H54 (cell line): ENCODE measurements around the gene BEST4.
"Not testable (repeated sequence)": the region's sequence is repeated elsewhere in the genome, so short reads cannot be mapped to it uniquely, and the experiment has no call there.

Experiments used
- DNase-seq: peaks from one replicate; pipeline ENCODE4 v3.0.0; 2011; ENCODE audit warnings: low spot score, mixed read lengths; ENCODE audit not compliant: insufficient read length
- FAIRE-seq: peaks from 3 replicates; lab custom pipeline; 2011; peaks lifted over from hg19 to GRCh38; lab: Jason Lieb, UNC
- POLR2A ChIP-seq: IDR thresholded peaks from 2 replicates; pipeline ENCODE4 v1.6.1; 2011; ENCODE audit warnings: low read depth, mild to moderate bottlenecking, low read length

Gene BEST4

DNA sequence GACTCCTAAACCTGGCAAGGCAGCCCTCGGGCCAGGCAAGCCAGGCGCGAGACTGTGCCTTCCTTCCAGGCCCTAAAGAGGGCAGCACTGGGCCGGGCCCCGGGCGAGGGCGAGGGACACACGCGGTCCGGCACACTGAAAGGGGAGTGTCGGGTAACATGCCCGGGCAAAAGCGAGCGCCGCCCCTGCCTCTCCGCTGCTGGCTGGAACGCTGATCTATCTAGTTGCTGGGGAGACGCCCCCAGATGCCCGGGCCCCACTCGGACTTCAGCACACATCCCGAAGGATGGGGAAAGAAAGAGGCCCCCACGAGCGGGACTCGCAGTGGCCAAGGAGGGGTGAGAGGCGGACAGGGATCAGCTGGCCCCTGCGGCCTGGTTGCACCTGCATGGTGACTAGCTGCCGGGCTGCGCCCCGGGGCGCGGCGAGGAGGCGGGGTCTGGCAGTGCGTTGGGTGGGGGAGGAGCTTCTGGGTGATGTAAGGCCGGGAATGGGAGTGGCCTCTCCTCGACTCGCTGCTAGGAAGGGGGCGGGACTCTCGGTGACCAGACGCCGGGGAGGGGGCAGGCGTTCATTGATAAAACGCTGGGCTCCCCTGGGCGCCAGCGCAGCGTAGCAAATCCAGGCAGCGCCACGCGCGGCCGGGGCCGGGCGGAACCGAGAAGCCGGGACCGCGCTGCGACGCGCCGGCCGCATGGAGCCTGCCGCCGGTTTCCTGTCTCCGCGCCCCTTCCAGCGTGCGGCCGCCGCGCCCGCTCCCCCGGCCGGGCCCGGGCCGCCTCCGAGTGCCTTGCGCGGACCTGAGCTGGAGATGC, 12.0 kb upstream of the BEST4 start, which contains the start of gene PLK3:
PLK3 (plus strand) TSS at position 608 of the 815 bp plus-strand sequence; CDS start at position 695, 87 bp downstream.
- TF ChIP-seq POLR2A = peak; percentile 98

DNA sequence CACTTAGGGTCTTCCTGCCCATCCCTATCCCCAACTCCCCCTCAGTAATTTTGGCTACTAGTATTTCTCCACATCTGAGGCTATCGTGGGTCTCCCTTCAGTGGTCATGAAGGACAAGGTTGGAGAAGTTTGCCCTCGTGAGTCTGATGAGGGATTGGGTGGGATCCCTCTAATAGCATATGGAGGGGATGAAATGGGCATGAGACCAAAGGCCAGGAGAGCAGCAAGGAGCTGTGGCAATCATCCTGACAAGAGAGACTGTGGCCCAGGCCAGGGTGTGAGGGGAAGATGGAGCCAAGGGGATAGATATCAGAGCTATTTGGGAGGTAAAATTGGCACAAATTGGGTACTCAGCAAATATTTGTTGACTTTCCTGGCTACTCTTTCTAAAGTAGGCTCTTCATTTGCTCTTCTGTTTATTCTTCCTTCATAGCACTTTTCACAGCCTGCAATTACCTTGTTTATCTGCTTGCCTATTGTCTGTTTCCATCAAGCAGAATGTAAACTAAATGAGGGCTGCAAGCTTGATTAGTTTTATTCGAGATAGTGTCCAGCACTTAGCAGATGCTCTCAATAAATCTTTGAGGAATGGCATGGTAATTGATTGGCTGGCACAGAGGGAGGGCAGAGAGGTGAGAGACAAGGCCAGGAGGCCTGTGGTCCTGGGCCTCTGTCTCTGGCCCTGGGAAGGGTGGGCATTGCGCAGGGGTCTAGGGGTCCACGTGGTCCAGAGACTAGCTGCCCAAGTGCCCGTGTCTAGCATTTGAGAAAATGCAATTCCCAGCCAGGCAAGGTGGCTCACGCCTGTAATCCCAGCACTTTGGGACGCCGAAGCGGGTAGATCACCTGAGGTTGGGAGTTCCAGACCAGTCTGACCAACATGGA, 10.8 kb upstream of the BEST4 start:
- TF ChIP-seq POLR2A = no peak
- DNase-seq (no peak), FAIRE-seq (no peak)

More for the DNA sequence above, 12.0 kb upstream of the BEST4 start, which contains the start of gene PLK3:
- DNase-seq = peak; percentile 87
- FAIRE-seq = peak; percentile 72

DNA sequence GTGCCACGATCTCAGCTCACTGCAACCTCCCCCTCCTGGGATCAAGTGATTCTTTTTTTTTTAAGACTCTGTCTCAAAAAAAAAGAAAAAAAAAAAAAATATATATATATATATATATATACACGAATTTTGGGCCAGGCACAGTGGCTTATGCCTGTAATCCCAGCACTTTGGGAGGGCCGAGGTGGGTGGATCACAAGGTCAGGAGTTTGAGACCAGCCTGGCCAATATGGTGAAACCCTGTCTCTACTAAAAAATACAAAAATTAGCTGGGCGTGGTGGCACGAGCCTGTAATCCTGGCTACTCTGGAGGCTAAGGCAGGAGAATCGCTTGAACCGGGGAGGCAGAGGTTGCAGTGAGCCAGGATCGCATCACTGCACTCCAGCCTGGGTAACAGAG, 9.9 kb upstream of the BEST4 start:
- DNase-seq, FAIRE-seq: not testable (repeated sequence)

DNA sequence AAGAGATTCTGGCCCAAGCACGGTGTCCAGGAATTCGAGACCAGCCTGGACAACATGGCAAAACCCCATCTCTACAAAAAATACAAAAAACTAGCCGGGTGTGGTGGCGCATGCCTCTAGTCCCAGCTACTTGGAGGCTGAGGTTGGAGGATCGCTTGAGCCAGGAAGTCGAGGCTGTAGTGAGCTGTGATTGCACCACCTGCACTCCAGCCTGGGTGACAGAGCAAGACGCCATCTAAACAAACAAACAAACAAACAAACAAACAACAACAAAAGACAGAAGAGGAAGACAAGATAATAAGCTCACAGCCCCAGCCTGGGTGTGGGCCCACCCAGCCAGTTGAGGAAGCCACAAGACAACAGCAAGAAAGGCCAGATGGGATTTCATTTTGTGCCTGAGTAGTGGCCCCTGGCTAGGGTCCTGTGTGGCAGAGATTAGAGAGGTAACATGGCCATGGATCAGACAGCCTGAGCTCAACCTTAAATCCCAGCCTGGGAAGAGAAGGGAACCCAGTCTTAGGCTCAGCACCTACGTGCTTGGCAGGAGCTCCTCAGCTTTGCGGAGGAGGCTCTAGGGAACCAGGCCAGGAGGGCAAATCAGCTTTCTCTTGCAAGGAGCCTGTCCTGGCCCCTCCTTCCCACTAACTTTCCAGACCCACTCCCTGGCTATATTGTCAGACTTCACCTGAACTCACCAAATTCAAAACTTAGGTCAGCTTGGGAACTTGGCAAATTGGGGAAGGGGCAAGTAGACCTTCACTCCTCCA, 4.9 kb upstream of the BEST4 start:
- no peak for FAIRE-seq
- TF ChIP-seq POLR2A = no peak
- no peak for DNase-seq

DNA sequence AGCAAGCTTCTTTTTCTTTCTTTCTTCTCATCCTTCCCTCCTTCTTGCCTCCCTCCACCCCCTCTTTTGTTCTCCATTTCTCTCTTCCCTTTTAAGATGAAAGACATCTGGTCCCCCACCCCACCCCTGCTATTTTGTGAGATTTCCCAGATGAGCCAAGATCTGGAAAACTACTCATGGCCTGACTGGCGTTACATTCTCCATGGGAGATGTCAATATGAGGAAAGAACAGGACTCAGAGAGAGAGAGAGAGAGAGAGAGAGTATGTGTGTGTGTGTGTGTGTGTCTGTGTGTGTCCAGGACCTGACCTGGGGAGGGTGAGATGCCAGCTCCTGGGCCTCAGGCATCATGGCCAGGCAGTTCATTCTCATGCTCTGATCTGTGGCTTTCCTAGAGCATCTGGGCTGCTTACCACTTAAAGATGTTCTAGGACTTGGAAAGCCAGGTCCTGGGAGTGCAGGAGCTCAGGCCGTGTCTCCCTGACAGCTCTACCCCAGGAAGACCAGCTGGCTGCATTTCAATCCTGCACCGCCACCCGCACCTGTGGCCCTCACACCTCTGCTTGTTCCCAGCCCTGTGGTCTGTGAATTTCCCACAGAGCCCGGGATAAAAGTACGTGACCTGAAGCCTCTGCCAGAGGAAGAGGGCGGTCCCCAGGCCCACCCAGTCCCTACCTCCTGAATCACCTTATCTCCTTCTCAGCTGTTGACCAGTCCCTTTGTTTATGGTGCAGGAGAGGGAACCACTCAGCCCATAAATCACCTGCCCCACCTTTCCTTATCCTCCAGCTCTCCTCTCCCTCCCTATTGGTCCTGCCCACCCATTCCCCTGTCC, 3.2 kb upstream of the BEST4 start:
- no peak for TF ChIP-seq POLR2A
- FAIRE-seq = no peak
- DNase-seq = no peak

DNA sequence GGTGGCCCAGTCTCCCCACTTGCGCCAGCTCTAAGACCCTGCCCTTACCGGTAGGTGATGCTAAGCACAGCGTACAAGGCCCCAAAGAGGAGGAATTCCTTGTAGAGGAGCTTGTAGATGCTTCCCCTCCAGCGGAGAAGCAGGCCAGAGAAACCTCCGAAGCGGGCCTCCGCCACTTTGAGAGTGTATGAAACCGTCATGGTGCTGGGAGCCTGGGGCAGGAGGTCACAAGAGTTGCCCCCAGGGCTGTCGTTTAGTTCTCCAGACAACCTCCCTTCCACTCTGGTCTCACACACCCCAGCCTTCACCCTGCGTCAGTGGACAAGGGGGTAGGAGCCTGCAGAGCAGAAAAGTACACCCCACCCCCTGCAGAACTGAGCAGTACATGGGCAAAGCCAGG, 464 bp downstream of the BEST4 start:
- no peak for FAIRE-seq
- no peak for DNase-seq
- TF ChIP-seq POLR2A = no peak

DNA sequence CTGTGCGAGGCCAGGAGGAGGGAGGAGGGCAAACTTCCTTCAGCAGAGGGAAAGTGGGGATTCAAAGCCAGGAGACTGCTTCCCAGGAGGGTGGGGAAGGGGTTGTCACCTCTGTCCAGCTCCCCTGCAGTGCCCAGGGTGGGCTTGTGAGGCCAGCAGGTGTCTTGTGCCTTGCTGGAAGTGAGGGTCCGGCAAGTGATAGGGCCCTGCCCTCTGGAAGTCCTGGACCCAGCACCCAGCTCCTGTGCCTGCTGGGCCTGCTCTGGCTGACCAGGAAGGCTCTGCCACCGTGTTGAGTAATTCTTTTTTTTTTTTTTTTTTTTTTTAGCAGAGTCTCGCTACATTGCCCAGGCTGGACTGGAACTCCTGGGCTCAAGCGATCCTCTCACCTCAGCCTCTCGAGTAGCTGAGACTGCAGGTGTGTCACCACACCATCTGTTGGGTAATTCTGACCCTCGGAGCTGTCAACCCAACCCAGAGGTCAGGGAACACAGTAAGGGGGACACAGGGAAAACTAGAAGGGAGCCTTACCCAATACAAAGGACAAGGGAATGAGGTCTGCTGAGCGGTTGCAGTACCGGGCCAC, 1.0 kb downstream of the BEST4 start:
- FAIRE-seq (no peak), DNase-seq (no peak)
- TF ChIP-seq POLR2A = no peak

DNA sequence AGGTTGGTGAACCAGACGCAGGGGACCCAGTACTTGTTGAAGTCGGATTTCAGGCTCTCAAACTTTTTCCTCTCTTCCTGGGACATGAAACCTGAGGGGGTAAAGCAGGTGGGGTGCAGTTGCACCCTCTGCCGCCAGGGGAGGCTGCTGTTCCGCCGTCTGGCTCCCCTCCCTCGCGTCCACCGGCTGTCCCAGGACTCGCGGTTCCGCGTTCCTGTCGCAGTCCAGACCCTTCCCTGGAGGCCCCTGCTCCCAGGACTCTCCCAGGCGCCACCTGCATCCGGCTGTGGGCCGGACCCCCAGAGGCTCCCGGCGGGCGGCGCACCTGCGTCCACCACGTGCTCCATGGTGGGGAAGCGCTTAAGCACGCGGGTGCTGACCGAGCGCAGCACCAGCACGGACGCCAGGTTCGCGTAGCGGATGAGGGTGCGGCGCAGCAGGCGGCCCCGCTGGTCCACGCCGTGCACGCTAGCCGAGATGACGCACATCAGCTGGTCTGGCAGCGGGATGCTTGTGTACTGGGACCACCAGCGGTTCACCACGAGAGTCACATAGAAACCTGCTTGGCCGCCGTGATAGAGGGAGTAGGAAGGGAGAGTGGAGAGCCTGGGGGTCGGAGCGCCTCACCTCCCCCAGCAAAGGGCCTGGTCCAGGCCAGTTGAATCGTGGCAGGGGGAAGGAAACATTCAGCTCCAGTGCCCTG, 1.7 kb downstream of the BEST4 start:
- no peak for TF ChIP-seq POLR2A
- FAIRE-seq (no peak), DNase-seq (peak; percentile 60)

DNA sequence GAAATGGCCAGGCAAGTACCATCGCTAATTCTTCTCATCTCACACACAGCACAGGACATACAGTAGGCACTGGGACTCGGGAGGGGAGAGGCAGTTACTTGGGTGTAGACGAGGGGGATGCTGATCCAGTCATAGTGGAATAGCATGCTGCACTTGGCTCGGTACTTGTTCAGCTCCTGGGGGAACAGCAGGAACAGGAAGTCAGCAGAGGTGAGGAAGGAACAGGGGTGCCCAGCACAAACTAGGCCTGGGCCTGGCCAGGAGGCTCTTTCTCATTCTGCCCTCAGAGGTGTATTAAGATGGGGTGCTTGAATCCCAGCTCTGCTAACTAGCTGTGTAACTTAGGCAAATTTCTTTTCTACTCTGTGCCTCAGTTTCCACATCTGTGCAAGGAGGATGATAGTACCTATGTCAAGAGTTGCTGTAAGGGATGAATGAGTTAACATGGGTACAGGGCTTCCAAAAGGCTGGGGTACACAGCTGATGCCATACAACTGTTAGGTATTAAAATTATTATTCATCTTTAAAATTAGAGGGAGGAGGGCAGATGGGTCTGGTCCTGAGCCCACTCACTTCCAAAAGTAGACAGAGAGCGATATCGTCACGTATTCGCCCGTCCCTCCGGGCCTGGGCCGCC, 2.4 kb downstream of the BEST4 start:
- no peak for TF ChIP-seq POLR2A

DNA sequence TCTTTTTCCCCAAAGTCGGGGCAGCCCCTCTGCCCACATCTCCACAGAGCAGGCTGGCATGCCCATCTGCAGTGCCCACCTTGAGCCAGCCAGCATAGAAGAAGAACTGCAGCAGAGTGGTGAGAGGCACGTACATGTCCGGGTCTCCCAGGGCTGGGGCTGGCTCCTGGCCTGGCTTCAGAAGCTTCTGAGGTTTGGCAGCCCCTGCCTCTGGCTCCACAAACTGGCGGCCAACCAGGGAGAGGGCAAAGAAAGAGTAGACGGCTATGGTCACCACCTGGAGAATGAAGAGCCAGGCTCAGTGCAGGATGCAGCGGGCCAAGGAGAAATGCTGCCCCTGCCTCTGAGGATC, 3.0 kb downstream of the BEST4 start:
- no peak for TF ChIP-seq POLR2A
- DNase-seq (no peak), FAIRE-seq (no peak)

More for the DNA sequence above, 2.4 kb downstream of the BEST4 start:
- DNase-seq = no peak
- no peak for FAIRE-seq

DNA sequence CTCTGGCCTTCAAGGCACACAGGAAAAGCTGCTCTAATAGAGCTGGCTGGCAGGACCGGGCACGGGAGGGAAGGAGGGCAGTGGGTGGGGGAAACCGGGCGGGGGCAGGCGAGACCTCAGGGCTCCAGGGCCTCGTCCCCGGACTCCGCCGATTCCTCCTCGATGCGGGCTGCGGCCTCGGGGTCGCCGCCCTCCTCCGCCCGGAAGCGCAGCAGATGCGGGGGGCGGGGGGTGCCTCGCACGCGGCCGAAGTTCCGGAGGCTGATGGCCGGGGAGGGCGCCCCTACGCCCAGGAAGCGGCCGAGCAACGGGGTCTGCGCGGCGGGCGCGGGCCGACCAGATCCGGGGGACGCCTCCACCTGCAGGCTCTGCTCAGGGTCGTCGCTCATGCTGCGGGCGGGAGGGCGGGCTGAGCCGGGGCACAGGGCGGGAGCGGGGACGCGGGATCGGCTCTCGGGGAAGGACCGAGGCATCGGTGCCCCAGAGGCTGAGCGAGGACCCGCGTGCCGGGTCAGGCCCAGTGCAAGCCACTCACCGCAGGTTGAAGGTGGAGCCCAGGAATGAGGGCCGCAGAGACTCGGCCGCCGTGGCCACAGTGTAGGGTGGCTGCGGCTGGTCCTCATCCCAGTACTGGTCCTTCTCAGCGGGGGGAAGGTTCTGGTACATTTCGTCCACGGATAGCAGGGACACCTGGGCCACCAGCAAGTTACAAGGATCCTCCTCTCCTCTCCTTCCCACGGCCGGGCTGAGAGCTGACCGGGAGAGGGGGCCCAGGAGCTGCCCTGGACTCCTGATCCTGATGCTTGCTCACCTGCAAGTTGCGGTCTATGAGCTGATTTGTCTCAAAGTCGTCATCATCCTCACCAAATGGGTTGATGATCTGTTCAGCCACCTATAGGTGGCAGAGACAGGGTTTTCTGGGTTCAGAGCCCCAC, 3.6 kb downstream of the BEST4 start:
- no peak for TF ChIP-seq POLR2A
- FAIRE-seq = no peak
- DNase-seq = no peak
